ENCODE measurements around the gene P2RY4. TPM values are rescaled to one million over a fixed set of nuclear protein-coding genes. Genes with fewer than 3 reads are reported as not detected.

P2RY4 gene
- total RNA-seq, 1 donor from 2014 or later: not detected

- Mint-ChIP-seq H3K9me3 (ENCODE audit: low read depth) (peaks cover 33% of the 10 kb centered on the region), H3K27me3 (no peaks in the 10 kb centered on the region), H3K4me1 (ENCODE audit: low read depth) (peaks cover 12% of the 10 kb centered on the region), H3K27ac (no peak overlapping the region), H3K36me3 (ENCODE audit: insufficient read depth) (no peaks in the 10 kb centered on the region), H3K4me3 (ENCODE audit: low read depth) (no peak overlapping the region)
- TF ChIP-seq CTCF (IDR thresholded peaks at IDR 0.05; ENCODE audit: unreplicated experiment): no peak
- no peak for DNase-seq (ENCODE audit: low spot score, unreplicated experiment)
Observed at GRCh38 chrX:70254909-70255308, 5.1 kb downstream of the P2RY4 start.

- H3K27me3 Mint-ChIP-seq: no peaks in the 10 kb centered on the region
Observed at GRCh38 chrX:70254063-70254400, 6.0 kb downstream of the P2RY4 start.

GRCh38 chrX:70253377-70254062 lies 6.5 kb downstream of the P2RY4 start:
- Mint-ChIP-seq H3K4me3 (ENCODE audit: low read depth) (no peak overlapping the region), H3K4me1 (ENCODE audit: low read depth) (peaks cover 12% of the 10 kb centered on the region), H3K9me3 (ENCODE audit: low read depth) (peaks cover 36% of the 10 kb centered on the region), H3K36me3 (ENCODE audit: insufficient read depth) (no peaks in the 10 kb centered on the region), H3K27ac (no peak overlapping the region), H3K27me3 (no peaks in the 10 kb centered on the region)
- DNase-seq (ENCODE audit: low spot score, unreplicated experiment): no peak
- no peak for TF ChIP-seq CTCF (IDR thresholded peaks at IDR 0.05; ENCODE audit: unreplicated experiment)

More at GRCh38 chrX:70254063-70254400, 6.0 kb downstream of the P2RY4 start:
- Mint-ChIP-seq H3K4me3 (ENCODE audit: low read depth) (no peak overlapping the region), H3K9me3 (ENCODE audit: low read depth) (peaks cover 34% of the 10 kb centered on the region), H3K36me3 (ENCODE audit: insufficient read depth) (no peaks in the 10 kb centered on the region), H3K4me1 (ENCODE audit: low read depth) (peaks cover 12% of the 10 kb centered on the region), H3K27ac (no peak overlapping the region)
- no peak for DNase-seq (ENCODE audit: low spot score, unreplicated experiment)
- no peak for TF ChIP-seq CTCF (IDR thresholded peaks at IDR 0.05; ENCODE audit: unreplicated experiment)

- Mint-ChIP-seq H3K27ac (no peak overlapping the region), H3K36me3 (ENCODE audit: insufficient read depth) (no peaks in the 10 kb centered on the region), H3K4me1 (ENCODE audit: low read depth) (peaks cover 12% of the 10 kb centered on the region), H3K27me3 (no peaks in the 10 kb centered on the region), H3K9me3 (ENCODE audit: low read depth) (peaks cover 39% of the 10 kb centered on the region), H3K4me3 (ENCODE audit: low read depth) (no peak overlapping the region)
- no peak for TF ChIP-seq CTCF (IDR thresholded peaks at IDR 0.05; ENCODE audit: unreplicated experiment)
- no peak for DNase-seq (ENCODE audit: low spot score, unreplicated experiment)
Observed at GRCh38 chrX:70252491-70252890, 7.5 kb downstream of the P2RY4 start.

GRCh38 chrX:70247252-70247651 lies 12.8 kb downstream of the P2RY4 start:
- Mint-ChIP-seq H3K27ac (no peak overlapping the region), H3K4me3 (ENCODE audit: low read depth) (no peak overlapping the region), H3K4me1 (ENCODE audit: low read depth) (no peaks in the 10 kb centered on the region), H3K9me3 (ENCODE audit: low read depth) (peaks cover 15% of the 10 kb centered on the region), H3K36me3 (ENCODE audit: insufficient read depth) (no peaks in the 10 kb centered on the region), H3K27me3 (no peaks in the 10 kb centered on the region)
- no peak for TF ChIP-seq CTCF (IDR thresholded peaks at IDR 0.05; ENCODE audit: unreplicated experiment)
- no peak for DNase-seq (ENCODE audit: low spot score, unreplicated experiment)

Data from progenitor cell of endocrine pancreas (in vitro differentiated cells).